OCI-LY1 (cell line): Measurements from ENCODE around the gene SUGCT.

Experiments used
- H2AFZ ChIP-seq: fragments of 200-600 bp; sonication (generic), shearing (Covaris generic); 2 replicates; pipeline ENCODE4 v1.6.0; 2014; ENCODE audit warnings: antibody characterized with exemption, mild to moderate bottlenecking, low read length
- H3F3A ChIP-seq: fragments of 200-600 bp; sonication (generic), shearing (Covaris generic); 2 replicates; pipeline ENCODE4 v1.6.0; 2014; ENCODE audit warnings: mild to moderate bottlenecking, antibody characterized with exemption, low read length, moderate library complexity; ENCODE audit not compliant: insufficient read depth
- H3K27ac ChIP-seq: fragments of 200-600 bp; sonication (generic); 2 replicates; pipeline ENCODE4 v1.5.1; 2014; ENCODE audit warnings: low read length, mixed run types, mild to moderate bottlenecking, low read depth; ENCODE audit not compliant: poor library complexity, severe bottlenecking
- H3K27me3 ChIP-seq: fragments of 200-600 bp; sonication (generic); 2 replicates; pipeline ENCODE4 v1.6.0; 2014; ENCODE audit warnings: antibody characterized with exemption, mild to moderate bottlenecking, low read length, moderate library complexity; ENCODE audit not compliant: insufficient read depth
- H3K36me3 ChIP-seq: fragments of 200-600 bp; sonication (generic); 2 replicates; pipeline ENCODE4 v1.6.1; 2014; ENCODE audit warnings: mild to moderate bottlenecking, antibody characterized with exemption, low read length, moderate library complexity, mixed read lengths; ENCODE audit not compliant: insufficient read depth
- H3K4me1 ChIP-seq: fragments of 200-600 bp; sonication (generic); 2 replicates; pipeline ENCODE4 v1.5.1; 2014; ENCODE audit warnings: mild to moderate bottlenecking, low read length, moderate library complexity; ENCODE audit not compliant: insufficient read depth, severe bottlenecking
- H3K4me2 ChIP-seq: fragments of 200-600 bp; sonication (generic), shearing (Covaris generic); 2 replicates; pipeline ENCODE4 v1.6.1; 2014; ENCODE audit warnings: low read length
- H3K4me3 ChIP-seq: fragments of 200-600 bp; sonication (generic); 2 replicates; pipeline ENCODE4 v1.5.1; 2014; ENCODE audit warnings: low read length, low read depth, mild to moderate bottlenecking, mixed read lengths; ENCODE audit not compliant: poor library complexity, severe bottlenecking
- H3K79me2 ChIP-seq: fragments of 200-600 bp; shearing (Covaris generic); 2 replicates; pipeline ENCODE4 v1.6.1; 2016; ENCODE audit warnings: mixed run types, low read length, mixed read lengths; ENCODE audit not compliant: insufficient read depth
- H3K9ac ChIP-seq: fragments of 200-600 bp; sonication (generic), shearing (Covaris generic); 2 replicates; pipeline ENCODE4 v1.6.1; 2014; ENCODE audit warnings: mild to moderate bottlenecking, low read length, mixed read lengths
- H3K9me2 ChIP-seq: fragments of 200-600 bp; sonication (generic), shearing (Covaris generic); 2 replicates; pipeline ENCODE4 v1.6.1; 2014; ENCODE audit warnings: low read depth, mild to moderate bottlenecking, low read length, mixed read lengths
- H3K9me3 ChIP-seq: fragments of 200-600 bp; shearing (Covaris generic); 2 replicates; pipeline ENCODE4 v1.6.1; 2014; ENCODE audit warnings: low read length, mixed read lengths
- H4K20me1 ChIP-seq: fragments of 200-600 bp; sonication (generic), shearing (Covaris generic); 2 replicates; pipeline ENCODE4 v1.6.0; 2016; ENCODE audit warnings: mild to moderate bottlenecking, low read length; ENCODE audit not compliant: insufficient read depth
- EZH2 ChIP-seq: fragments of 200-600 bp; sonication (generic), shearing (Covaris generic); IDR thresholded peaks from 2 replicates; pipeline ENCODE4 v1.8.0; 2017; ENCODE audit warnings: borderline replicate concordance, mixed run types, mild to moderate bottlenecking, antibody characterized with exemption, low read length, moderate library complexity, mixed read lengths
- TF ChIP-seq, protein P1 (sequence below): fragments of 200-600 bp; sonication (generic), shearing (Covaris generic); IDR thresholded peaks from 2 replicates; pipeline ENCODE4 v1.5.1; 2017; ENCODE audit warnings: mild to moderate bottlenecking, antibody characterized with exemption, low read length, moderate library complexity, mixed read lengths

SUGCT gene

DNA sequence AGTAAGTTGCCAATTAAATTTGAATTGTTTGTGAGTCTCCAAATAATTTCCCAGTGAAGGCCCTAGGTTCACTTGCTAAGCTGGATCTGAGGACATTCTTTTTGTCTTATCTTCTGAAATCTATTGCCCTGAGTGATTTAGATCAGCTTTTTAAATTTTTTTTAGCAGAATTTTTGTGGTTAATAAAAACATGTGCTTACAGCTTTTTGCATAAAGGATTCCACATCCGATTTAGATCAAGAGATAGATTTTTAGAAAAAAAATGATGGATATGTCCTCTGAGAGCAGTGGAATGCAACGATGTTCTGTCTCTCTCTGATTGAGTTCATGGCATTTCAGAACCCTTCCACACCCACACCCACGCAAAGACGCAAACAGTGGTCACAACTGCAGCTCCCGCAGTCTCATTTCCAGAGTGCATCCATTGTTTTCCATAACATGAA lies 358.8 kb downstream of the SUGCT start:
- Histone ChIP-seq H3K9me2 (no peaks in the 10 kb centered on the region), H3K4me1 (no peaks in the 10 kb centered on the region), H3K9me3 (no peaks in the 10 kb centered on the region), H3F3A (no peaks in the 10 kb centered on the region), H3K27ac (no peak overlapping the region), H3K4me2 (no peak overlapping the region), H4K20me1 (no peaks in the 10 kb centered on the region), H3K9ac (no peak overlapping the region), H3K79me2 (no peaks in the 10 kb centered on the region), H3K27me3 (no peaks in the 10 kb centered on the region), H2AFZ (no peak overlapping the region), H3K4me3 (no peak overlapping the region), H3K36me3 (no peaks in the 10 kb centered on the region)
- no peak for TF ChIP-seq EZH2
- TF ChIP-seq, protein P1, sequence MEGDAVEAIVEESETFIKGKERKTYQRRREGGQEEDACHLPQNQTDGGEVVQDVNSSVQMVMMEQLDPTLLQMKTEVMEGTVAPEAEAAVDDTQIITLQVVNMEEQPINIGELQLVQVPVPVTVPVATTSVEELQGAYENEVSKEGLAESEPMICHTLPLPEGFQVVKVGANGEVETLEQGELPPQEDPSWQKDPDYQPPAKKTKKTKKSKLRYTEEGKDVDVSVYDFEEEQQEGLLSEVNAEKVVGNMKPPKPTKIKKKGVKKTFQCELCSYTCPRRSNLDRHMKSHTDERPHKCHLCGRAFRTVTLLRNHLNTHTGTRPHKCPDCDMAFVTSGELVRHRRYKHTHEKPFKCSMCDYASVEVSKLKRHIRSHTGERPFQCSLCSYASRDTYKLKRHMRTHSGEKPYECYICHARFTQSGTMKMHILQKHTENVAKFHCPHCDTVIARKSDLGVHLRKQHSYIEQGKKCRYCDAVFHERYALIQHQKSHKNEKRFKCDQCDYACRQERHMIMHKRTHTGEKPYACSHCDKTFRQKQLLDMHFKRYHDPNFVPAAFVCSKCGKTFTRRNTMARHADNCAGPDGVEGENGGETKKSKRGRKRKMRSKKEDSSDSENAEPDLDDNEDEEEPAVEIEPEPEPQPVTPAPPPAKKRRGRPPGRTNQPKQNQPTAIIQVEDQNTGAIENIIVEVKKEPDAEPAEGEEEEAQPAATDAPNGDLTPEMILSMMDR = no peak

DNA sequence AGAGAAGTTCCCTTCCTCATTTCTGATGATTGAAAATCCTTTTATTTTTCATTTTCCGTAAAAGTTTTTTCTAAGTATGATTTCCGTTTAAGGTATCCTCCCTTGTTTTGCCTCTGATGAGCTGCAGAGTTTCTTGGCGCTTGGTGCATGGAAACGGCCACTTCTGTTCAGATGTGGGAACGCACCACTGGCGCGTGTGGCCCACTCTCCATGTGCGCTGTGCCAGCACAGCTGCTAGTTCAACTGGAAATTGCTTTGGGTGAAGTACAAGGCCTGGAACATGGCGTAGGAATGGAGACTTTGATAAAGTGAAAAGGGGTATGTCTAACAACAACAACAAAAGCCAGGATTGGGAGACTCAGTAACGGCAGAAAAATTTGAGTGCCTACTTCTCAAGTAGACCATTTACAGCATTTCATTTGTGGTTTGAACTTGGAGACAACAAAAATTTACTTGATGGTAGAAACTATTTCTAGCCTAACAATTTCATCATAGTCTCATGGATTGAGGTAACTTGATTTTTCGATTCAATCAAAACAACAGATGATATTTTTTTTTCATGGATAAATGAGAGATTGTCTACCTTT lies 364.2 kb downstream of the SUGCT start:
- H3K27me3 ChIP-seq = no peaks in the 10 kb centered on the region
- H3K4me2 ChIP-seq = no peak overlapping the region
- H3K9ac ChIP-seq = no peak overlapping the region
- no peaks in the 10 kb centered on the region for H3K79me2 ChIP-seq
- TF ChIP-seq EZH2 = no peak
- TF ChIP-seq, protein P1 = no peak
- H3K4me1 ChIP-seq = no peaks in the 10 kb centered on the region
- no peak overlapping the region for H3K4me3 ChIP-seq
- no peak overlapping the region for H2AFZ ChIP-seq
- no peaks in the 10 kb centered on the region for H4K20me1 ChIP-seq
- H3F3A ChIP-seq = no peaks in the 10 kb centered on the region
- no peaks in the 10 kb centered on the region for H3K36me3 ChIP-seq
- no peaks in the 10 kb centered on the region for H3K9me2 ChIP-seq
- no peak overlapping the region for H3K27ac ChIP-seq
- H3K9me3 ChIP-seq = no peaks in the 10 kb centered on the region

DNA sequence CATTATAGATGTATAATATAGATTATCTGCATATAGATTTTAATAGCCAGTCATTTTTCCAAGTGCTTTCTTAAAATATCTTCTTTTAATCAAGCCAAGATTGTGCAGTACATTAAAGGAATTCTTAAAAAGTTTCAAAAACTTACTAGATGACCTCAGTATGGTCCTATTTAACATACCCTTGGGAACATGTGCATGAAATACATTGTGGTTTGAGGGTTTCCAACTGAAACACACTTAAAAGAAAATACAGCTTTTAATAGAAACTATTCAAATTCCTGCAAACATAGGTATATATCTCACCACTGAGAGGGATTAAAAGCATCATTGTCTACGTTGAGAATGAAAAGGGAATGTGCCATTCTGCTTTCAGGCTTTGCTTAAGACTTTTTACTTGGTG lies 364.9 kb downstream of the SUGCT start:
- no peaks in the 10 kb centered on the region for H4K20me1 ChIP-seq

More for the DNA sequence above, 364.9 kb downstream of the SUGCT start:
- no peaks in the 10 kb centered on the region for H3F3A ChIP-seq
- H3K4me2 ChIP-seq = no peak overlapping the region
- no peaks in the 10 kb centered on the region for H3K36me3 ChIP-seq
- H3K9me2 ChIP-seq = no peaks in the 10 kb centered on the region
- no peaks in the 10 kb centered on the region for H3K4me1 ChIP-seq
- no peaks in the 10 kb centered on the region for H3K9me3 ChIP-seq
- H3K27ac ChIP-seq = no peak overlapping the region
- no peak overlapping the region for H2AFZ ChIP-seq
- no peak overlapping the region for H3K9ac ChIP-seq
- H3K4me3 ChIP-seq = no peak overlapping the region
- no peaks in the 10 kb centered on the region for H3K27me3 ChIP-seq
- no peaks in the 10 kb centered on the region for H3K79me2 ChIP-seq
- TF ChIP-seq EZH2 = no peak
- TF ChIP-seq, protein P1 = no peak
